ENCODE data around the gene TMEM184A. TPM values are rescaled to one million over a fixed set of nuclear protein-coding genes. Genes with fewer than 3 reads are reported as not detected.

TMEM184A gene
- total and polyA plus RNA-seq, 2 of the 13 experiments (the other 11 are each of a cell fraction or from before 2014, with no cell fraction given) = 9.5 to 20.4 TPM

GRCh38 chr7:1499367-1500029 lies 56.5 kb downstream of the TMEM184A start:
- H3K9ac ChIP-seq (ENCODE audit: insufficient read depth, low read depth, low read length) = no peak overlapping the region
- no peak overlapping the region for H3K4me2 ChIP-seq (ENCODE audit: low read depth, low read length)
- H3K4me3 ChIP-seq (replicated peaks in 1 of 3; ENCODE audit: insufficient read depth in 1 of 3, low read depth in 2 of 3, low read length in 3 of 3) = no peak overlapping the region
- no peak overlapping the region for H3K27ac ChIP-seq (ENCODE audit: extremely low read length, insufficient read depth, low read length)
- H3K79me2 ChIP-seq (ENCODE audit: insufficient read depth, low read length) = peaks cover 26% of the 10 kb centered on the region
- in situ Hi-C loops (cut with HindIII; ENCODE audit: extremely low pct_ligation_motif_present, low pct_unique_long_range_greater_than_20kb) = loop anchor here (5.0 kb wide), 1 partner anchor 58 kb away; the partner anchor contains the start of gene TMEM184A
- H4K20me1 ChIP-seq (ENCODE audit: insufficient read depth, low read length) = no peaks in the 10 kb centered on the region
- no peak overlapping the region for H2AFZ ChIP-seq (ENCODE audit: low read length)
- no peaks in the 10 kb centered on the region for H3K9me3 ChIP-seq (ENCODE audit: low read length)
- no TSS peak for BruUV-seq (replicated peaks)
- no peak for DNase-seq (ENCODE audit: low spot score)
- TF ChIP-seq RNF219 (CRISPR knock-in tag; IDR thresholded peaks at IDR 0.05) (no peak), ZNF550 (CRISPR knock-in tag; IDR thresholded peaks at IDR 0.05; ENCODE audit: borderline replicate concordance) (no peak), ZNF709 (CRISPR knock-in tag; IDR thresholded peaks at IDR 0.05) (no peak), YY1 (IDR thresholded peaks at IDR 0.05; ENCODE audit: insufficient read depth, insufficient replicate concordance, low read depth, low read length) (no peak), KMT2B (CRISPR knock-in tag; IDR thresholded peaks at IDR 0.05) (no peak), HNRNPLL (IDR thresholded peaks at IDR 0.05; ENCODE audit: low read depth, low read length, poor library complexity, severe bottlenecking) (no peak), BORCS8-MEF2B (CRISPR knock-in tag; IDR thresholded peaks at IDR 0.05) (no peak), ZNF20 (CRISPR knock-in tag; IDR thresholded peaks at IDR 0.05) (no peak), ZNF513 (CRISPR knock-in tag; conservative IDR thresholded peaks at IDR 0.05) (no peak), ZNF720 (CRISPR knock-in tag; IDR thresholded peaks at IDR 0.05) (no peak), SMARCE1 (IDR thresholded peaks at IDR 0.05; ENCODE audit: borderline replicate concordance) (no peak), IRF1 (CRISPR knock-in tag; IDR thresholded peaks at IDR 0.05; ENCODE audit: low read depth) (no peak), CHCHD3 (CRISPR knock-in tag; IDR thresholded peaks at IDR 0.05) (no peak)
- ATAC-seq = no peak
- POLR2A ChIA-PET = no interaction called here
- no peaks in the 10 kb centered on the region; a peak in 1 of 5 replicates for H3K27me3 ChIP-seq (ENCODE audit: control insufficient read depth in 1 of 2, insufficient read depth in 2 of 2, low read length in 2 of 2)
- peaks cover 24 to 48% of the 10 kb centered on the region in 2 experiments for H3K36me3 ChIP-seq (replicated peaks in 1 of 2; ENCODE audit: control insufficient read depth in 1 of 2, insufficient read depth in 2 of 2, low read length in 2 of 2)
- intact Hi-C loops (cut with micrococcal nuclease; ENCODE audit: unreplicated experiment) = no loop called here
- CTCF ChIA-PET (ENCODE audit: low intra/inter-chr PET ratio, low total read pairs) = no interaction called here
- WGBS (ENCODE audit: low lambda C conversion rate) = over 99% methylated on average over 21 of the region's 33 CpGs
- no peak for FAIRE-seq
- H3K4me1 ChIP-seq (ENCODE audit: insufficient read depth, low read length) = peaks cover 13% of the 10 kb centered on the region

Measured in HepG2 (cell line).